OCI-LY1 (cell line): ENCODE results near the gene SHC3.

Experiments used
- CTCF ChIP-seq: fragments of 200-600 bp; sonication (generic), shearing (Covaris generic); IDR thresholded peaks from 2 replicates; pipeline ENCODE4 v1.5.1; 2017; ENCODE audit warnings: mild to moderate bottlenecking, antibody characterized with exemption, low read length, moderate library complexity, mixed read lengths
- EZH2 ChIP-seq: fragments of 200-600 bp; sonication (generic), shearing (Covaris generic); IDR thresholded peaks from 2 replicates; pipeline ENCODE4 v1.8.0; 2017; ENCODE audit warnings: borderline replicate concordance, mixed run types, mild to moderate bottlenecking, antibody characterized with exemption, low read length, moderate library complexity, mixed read lengths

DNA sequence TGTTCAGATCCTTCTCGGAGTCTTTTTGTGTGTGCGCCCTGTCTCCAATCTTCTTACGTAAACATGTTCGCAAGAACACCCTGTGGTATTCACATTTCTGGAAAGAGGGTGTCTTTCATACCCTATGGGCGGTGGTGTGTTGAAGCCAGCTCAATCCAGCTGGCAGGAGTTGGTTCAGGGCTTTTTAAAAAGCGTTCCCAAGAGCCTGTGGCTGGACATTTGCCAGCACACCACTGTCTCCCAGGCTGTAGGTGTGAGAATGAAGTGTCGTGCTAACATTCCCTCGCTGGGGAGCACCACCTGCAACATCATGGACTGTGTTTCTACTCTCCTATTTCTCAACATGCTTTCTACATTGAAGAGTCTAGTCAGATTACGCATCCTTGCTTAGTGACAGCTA lies 135.6 kb downstream of the SHC3 start:
- TF ChIP-seq CTCF, result no peak
- TF ChIP-seq EZH2, result no peak
